CD4-positive, alpha-beta T cell treated with Interleukin-2 at 100 ng/mL for 4 hours (primary cell): Measurements from ENCODE around the gene ADCY3.
"Not testable (repeated sequence)": the region's sequence is repeated elsewhere in the genome, so short reads cannot be mapped to it uniquely, and the experiment has no call there.

Source experiments
- DNase-seq: peaks from one replicate; pipeline ENCODE4 v3.0.0-alpha.2; 2020; ENCODE audit warnings: low spot score

Gene ADCY3

DNA sequence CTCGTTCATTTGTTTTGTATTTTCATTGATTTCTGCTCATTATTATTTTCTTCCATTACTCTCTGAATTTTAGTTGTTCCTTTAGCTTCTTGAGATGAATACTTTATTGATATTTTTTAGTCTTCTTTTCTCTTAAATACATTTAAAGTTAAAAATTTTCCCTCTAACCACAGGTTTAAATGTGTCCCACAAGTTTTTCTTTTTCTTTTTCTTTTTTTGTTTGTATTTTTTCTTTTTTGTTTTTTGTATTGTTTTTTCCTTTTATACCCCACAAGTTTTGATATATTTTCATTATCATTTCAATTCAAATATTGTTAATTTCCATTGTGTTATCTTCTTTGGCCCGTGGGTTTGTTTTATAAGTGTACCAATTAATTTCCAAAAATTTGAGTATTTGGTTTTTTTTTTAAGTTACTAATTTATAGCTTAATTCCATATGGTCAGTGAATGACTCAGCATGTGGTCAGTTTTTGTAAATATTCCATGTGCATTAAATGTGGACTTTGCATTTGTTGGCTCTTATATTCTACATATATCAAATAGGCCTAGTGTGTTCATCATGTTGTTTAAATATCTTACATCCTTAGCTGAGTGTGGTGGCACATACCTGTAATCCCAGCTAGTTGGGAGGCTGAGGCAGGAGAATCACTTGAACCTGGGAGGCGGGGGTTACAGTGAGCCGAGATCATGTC, 110.6 kb downstream of the ADCY3 start:
- DNase-seq = no peak

GRCh38 chr2:24806661-24807036, 113.4 kb downstream of the ADCY3 start:
- DNase-seq = no peak

DNA sequence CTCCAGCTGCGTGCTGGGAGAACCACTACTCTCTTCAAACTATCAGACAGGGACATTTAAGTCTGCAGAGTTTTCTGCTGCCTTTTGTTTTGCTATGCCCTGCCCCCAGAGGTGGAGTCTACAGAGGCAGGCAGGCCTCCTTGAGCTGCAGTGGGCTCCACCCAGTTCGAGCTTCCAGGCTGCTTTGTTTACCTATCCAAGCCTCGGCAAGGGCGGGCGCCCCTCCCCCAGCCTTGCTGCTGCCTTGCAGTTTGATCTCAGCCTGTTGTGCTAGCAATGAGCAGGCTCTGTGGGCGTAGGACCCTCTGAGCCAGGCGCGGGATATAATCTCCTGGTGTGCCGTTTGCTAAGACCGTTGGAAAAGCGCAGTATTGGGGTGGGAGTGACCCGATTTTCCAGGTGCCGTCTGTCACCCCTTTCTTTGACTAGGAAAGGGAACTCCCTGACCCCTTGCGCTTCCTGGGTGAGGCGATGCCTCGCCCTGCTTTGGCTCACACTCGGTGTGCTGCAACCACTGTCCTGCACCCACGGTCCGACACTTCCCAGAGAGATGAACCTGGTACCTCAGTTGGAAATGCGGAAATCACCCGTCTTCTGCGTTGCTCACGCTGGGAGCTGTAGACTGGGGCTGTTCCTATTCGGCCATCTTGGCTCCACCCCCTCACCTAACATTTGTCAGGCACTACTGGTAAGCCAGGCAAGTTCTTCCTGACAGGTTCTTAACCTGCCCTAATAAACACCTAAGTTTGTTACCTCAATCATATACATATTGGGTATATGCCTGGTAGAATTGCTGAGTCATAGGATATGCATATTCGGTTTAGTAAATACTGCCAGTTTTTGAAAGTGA, 114.0 kb downstream of the ADCY3 start:
- DNase-seq = not testable (repeated sequence)

GRCh38 chr2:24800487-24800886, 119.5 kb downstream of the ADCY3 start:
- not testable (repeated sequence) for DNase-seq

DNA sequence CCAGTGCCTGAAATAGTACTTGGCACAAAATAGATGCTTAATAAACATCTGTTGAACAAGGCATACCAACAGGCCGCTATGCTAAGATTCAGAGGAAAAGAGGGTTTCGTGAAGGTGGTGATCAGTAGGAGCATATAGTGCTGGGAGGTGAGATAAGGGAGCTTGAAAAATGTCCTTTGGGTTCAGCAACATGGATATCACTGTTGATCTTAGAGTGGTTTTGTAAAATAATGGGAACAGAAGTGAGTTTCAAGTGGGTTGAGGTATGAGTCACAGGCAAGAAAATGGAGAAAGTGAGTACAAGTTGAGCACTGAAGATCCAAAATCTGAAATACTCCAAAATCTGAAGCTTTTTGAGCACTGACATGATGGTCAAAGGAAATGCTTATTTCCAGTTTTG, 122.4 kb downstream of the ADCY3 start:
- DNase-seq = no peak

DNA sequence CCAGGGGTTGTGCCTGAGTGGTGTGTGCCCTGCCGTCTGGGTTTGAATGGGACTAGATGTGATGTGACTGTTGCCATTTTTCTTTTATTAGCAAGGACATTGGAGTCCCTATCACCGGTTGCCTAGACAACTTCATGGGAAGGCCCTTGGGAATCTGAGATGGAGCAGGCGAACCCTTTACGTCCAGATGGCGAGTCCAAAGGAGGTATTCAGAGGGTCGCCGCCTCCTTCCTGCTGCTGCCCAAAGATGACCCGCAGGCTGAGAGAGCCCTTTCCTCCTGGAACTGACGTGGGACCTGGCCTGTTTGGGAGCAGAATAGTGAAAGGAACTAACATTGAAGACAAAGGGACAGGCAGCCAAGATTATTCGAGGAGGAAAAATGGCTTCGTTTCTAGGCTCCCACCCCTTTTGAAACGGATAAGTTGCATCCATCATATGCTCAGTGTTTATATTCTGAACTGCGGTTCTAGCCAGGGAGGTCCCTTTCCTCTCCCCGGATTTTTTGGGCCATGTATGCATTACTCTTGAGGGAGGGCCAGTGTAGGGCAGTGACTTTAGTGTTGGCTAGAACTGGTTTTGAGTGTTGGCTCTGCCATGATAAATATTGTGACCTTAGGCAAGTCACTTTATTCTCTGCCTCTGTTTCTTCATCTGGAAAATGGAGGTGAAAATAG, 126.1 kb downstream of the ADCY3 start:
- no peak for DNase-seq

DNA sequence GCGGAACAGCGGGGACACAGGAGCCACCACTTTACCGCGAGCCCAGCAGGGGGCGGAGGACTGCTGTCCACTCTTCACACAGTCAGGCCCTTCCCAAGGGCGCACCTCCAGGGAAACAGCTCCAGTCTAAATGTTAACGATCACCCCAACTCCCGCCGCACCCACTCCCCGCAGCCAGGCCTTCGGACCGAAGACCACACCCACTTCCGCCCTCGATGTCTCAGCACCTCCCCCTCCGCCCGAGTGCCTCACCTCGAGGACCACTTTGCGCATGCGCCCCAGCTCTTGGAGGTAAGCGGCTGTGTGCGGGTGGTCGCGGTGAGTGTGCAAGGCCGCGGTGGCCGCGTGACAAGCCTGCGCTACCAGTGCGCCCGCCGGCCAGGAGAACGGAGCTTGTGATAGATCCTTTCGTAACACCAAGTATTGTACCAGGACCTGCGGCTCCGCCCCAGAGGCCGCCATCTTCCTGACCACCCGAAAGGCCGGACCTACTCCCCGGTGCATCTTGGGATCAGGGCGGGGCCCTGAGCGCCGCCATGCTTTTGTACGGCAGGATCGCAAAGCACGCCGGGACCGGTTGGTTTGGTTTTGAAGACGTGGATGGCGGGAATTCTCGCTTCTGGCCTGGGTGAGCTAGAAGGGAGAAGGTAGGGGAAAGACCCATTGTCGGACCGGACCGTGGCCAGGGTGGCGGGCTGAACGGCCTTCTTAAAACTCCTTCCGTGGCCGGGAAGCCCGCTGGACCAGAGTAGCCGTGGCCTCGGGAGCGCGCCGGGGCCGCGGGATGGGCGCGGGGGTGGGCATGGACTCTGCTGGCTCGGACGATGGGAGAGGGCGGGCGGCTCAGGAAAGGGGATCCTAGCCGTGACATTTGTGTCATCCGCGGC, 126.9 kb downstream of the ADCY3 start, which contains the start of the genes CENPO and PTRHD1:
Gene CENPO (plus strand): TSS at position 552 of the 887 bp plus-strand sequence. CDS start 495 bp downstream, outside the sequence.
Gene PTRHD1 (minus strand): TSS at position 518 of the 887 bp plus-strand sequence. CDS start 14 bp downstream, at position 504.
- peak; percentile 94 for DNase-seq

- DNase-seq = no peak
Observed at GRCh38 chr2:24792542-24792873, 127.5 kb downstream of the ADCY3 start.

DNA sequence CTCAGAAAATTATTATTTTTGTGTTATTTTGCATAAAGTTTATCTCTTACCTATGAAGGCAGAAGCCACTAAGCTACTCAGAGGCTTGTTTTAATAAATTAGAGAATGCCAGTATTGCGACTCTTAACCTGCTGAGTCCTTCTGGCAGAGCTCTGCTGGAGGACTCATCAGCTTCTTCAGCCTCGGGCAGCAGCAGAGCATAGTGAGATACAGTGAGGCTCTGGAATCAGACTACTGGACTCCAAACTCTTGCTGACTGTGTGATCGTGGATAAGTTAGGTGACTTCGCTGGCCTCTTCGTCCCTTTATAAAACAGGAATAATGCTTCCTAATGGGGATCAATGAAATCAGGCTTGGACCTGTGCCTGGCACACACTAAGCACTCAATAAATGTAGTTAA, 128.6 kb downstream of the ADCY3 start:
- DNase-seq = no peak

DNA sequence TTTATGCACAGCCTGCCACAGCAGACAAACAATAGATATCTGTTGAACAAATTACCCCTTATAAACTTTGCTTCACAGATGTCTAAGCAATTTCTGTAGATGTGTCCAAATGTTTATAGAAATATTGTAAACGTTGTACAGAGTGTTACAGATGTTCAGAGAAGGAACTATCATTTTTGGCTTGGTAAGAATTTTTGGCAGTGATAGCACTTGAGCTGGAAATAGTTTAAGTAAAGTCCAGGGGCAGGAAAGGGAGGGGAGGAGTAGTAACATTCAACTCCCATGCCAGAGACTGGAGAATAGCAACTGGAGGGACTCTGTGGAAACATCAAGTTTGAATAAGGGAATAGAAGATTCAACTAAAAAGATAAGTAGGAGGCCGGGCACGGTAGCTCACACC, 131.2 kb downstream of the ADCY3 start:
- no peak for DNase-seq

DNA sequence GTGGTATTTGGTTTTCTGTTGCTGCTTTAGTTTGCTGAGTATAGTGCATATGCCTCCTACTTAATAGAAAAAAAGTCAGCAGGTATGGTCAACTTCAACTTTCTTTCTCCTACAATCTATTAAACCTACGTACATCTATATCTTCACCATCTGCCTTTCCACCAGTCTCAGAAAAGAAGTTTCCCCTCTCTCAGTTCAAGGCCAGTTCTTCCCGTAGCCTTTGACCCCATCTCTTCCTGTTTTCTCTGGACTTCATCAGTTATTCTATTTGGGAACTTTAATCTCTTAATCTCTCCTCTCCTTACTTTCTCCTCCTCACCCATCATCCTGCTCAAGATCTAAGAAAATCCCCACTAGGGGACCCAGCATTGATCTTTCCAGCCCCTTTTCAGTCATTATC, 132.5 kb downstream of the ADCY3 start:
- DNase-seq = no peak

DNA sequence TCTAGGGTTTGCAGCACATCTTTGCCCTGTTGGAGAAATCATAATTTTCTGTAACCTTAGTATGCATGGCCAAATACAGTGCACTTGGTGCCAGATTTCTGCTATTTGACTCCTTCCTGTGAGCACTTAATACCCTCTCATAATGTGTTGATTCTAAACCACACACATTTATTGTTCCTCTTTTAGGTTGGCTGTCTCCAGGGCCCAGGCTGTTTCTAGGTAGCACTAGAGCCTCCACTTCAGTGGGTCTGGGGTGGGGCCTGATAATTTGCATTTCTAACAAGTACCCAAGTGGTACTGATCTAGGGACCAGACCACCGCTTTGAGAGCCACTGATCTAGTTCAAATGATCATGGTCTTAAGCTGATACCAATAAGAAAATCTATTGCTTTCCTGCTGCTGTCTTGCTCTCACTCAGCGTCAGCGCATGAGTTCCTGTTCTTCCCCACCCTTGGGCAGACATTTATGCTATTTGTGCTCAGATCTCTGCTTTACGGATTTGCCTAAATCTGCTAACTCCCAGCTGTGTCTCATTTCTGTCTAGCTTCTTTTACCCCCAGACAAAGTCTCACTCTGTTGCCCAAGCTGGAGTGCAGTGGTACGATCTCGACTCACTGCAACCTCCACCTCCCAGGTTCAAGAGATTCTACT, 134.2 kb downstream of the ADCY3 start:
- no peak for DNase-seq

GRCh38 chr2:24783641-24784040, 136.4 kb downstream of the ADCY3 start:
- no peak for DNase-seq

GRCh38 chr2:24779116-24779515, 140.9 kb downstream of the ADCY3 start:
- no peak for DNase-seq

DNA sequence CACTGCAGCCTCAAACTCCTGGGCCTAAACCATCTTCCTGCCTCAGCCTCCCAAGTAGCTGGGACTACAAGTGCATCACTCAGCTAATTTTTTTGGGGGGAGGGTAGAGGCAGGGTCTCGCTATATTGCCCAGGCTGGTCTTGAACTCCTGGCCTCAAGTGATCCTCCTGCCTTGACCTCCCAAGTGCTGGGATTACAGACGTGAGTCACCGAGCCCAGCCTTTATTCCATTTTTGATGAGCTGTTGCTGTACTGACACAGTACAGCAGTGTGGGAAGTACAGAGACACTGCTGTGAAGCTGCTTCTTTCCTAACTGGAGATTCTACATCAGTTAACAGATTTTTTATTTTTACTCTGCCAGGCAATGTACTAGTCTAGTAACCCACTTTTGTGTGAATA, 145.7 kb downstream of the ADCY3 start:
- no peak for DNase-seq

- DNase-seq = no peak
Observed at GRCh38 chr2:24771764-24772586, 148.1 kb downstream of the ADCY3 start.

DNA sequence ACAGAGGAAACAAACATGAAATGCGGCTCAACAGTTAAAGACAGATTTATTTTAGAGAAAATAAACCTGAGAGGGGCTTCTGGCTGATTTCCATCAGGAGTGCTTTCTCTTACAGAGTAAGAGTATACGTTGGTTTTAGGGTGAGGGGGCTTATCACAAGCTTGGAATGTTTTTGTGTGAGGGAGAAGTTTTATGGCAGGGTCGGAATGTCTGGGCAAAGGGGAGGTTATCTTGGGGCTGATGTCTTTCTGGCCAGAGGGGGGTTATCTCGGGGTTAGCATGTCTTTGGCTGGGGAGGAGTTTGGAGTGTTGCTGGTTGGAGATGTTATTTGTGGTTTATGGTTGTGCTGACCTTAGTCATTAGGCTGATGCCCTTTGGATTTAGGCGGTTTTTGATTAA, 149.0 kb downstream of the ADCY3 start:
- no peak for DNase-seq
